Measurements from ENCODE around the gene SLC5A8.
"Not testable (repeated sequence)": the region's sequence is repeated elsewhere in the genome, so short reads cannot be mapped to it uniquely, and the experiment has no call there.

The SLC5A8 gene

DNA sequence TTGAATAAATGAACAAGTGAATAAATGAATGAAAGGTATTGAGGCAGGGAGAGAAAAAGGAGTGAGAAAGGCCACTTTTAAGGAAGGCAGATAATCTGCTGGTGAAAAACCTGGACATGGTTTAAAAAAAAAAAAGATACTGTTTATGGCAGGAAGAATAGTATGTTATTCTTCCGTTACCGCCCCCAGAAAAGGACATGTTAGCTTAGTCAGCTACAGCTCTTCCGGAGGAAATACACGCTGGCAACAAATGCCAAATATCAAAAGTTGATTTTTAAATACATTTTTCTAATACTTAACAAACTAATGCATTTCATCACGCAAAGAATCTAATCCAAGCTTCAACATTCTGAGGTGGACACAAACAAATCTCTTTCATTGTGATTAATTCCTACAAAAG lies 43.2 kb downstream of the SLC5A8 start:
- no peak for DNase-seq

DNA sequence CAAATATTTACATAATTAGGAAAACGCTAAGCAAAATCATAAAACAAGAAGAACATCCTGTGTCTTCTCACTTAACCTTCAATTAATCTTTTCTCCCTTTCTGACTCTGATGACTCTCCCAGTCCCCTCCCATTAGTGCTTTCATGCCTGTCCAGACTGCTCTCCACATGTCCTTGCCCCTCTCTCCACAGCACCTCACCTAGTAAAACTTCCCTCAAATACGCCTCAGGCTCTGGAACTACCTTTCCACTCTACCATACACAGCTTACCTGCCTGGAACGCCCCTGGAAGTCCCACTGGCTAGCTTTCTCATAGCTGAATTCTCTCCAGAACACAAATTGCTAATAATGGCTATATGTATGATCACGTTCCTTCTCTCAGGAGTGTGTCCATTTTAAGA lies 44.7 kb downstream of the SLC5A8 start:
- no peak for DNase-seq

DNA sequence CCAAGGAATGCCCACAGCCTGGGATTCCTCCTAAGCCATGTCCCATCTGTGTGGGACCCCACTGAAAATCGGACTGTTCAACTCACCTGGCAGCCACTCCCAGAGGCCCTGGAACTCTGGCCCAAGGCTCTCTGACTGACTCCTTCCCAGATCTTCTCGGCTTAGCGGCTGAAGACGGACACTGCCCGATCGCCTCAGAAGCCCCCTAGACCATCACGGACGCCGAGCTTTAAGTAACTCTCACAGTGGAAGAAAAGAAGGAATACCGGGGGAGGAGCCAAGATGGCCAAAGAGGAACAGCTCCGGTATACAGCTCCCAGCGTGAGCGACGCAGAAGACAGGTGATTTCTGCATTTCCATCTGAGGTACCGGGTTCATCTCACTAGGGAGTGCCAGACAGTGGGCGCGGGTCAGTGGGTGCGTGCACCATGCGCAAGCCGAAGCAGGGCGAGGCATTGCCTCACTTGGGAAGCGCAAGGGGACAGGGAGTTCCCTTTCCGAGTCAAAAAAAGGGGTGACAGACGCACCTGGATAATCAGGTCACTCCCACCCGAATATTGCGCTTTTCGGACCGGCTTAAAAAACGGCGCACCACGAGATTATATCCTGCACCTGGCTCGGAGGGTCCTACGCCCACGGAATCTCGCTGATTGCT lies 64.1 kb downstream of the SLC5A8 start:
- DNase-seq: not testable (repeated sequence)

DNA sequence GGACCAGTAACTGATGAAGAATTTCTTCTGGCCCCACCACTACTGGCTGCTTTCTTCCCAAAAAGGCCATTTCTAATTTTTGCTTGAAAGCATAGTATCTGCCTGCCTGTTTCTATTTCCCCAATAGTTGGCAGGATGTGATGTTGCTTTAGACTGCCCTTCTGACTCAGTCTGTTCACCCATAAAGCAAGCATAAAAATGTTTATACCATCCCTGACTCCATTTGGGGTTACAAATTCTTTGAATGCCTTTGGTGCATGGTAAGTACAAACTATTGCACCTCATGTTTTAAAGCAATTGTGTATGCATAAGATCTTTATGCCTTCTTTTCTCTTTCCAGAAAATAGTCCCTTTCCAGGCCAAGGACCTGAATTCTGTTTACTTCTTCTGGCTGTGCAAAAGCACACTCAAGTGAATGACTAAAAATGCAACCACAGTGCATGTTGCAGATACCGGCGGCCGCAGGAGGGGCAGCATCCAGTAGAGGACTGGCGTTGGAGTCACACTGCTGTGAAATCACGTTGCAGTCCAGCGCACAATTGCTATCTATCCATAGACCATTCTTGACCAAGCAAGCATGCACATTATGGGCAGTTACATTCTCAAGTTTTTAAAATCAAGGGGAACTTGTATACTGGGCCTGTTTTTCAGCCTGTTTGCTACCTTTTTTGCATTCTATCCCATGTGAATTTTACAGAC lies 82.4 kb downstream of the SLC5A8 start:
- DNase-seq: no peak

DNA sequence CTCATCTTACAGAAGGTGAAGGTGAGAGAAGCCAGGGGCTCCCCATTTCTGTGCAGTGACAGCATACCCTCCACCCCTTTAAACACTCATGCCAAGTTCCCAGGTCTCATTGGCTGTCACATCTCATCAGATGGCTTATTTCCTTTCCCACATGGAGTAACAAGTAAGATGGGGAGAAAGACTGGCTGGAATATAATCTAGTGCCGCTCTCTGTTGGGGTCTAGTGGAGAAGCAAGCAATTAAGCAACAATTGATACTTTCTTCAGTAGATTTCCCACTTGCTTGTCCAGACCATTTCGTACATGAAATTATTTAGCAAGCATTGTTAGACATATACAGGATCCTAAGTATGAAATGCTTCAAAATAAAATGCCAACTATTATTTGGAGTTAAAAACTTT lies 92.2 kb downstream of the SLC5A8 start:
- DNase-seq: no peak

DNA sequence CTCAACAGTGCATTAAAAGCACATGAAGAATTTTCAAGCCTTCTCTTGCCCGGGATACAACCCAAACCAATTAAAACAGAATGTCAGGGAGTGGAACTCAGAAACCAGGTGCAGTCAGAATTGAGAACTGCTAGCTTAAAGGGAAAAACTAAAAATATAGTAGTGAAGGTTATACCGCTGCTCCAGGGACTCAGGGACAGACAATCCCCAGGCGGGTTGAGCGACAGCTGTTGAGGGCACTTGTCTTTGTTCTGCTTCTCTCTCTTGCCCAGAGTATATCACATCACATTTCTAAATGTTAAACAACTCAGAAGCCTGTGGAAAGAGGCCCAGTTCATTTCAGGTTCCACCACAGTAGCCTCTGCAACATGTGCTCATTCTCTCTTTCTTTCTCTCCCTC lies 93.1 kb downstream of the SLC5A8 start:
- DNase-seq: no peak

DNA sequence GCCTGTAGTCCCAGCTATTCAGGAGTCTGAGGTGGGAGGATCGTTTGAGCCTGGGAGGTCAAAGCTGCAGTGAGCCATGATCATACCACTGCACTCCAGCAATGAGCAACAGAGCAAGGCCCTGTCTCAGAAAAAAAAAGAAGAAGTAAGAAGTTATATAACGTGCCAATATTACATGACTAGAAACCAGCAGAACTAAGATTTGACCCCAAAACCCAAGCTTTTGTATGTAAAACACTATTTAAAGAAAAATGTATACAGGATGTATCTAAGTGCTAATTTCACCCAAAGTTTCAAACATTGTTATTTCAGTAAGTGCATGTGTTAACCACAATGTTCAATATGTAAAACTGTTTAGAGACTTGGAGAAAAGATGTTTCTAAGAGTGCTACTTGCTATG lies 94.7 kb downstream of the SLC5A8 start:
- DNase-seq: no peak

DNA sequence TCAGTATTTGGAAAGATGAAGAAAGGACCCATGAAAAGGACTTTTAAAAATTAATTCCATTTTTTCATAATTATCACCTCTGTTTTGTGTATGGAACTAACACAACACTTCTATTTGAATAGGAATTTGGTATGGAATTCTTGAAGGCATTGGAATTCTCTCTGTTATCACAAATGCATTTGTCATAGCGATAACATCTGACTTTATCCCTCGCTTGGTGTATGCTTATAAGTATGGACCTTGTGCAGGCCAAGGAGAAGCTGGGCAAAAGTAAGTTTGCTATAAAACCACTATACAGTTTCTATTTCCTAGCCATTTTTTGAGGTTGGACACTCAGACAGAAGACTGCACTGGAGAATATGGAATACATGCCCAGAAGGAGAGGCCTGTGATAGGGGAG lies 98.6 kb downstream of the SLC5A8 start:
- no peak for DNase-seq

DNA sequence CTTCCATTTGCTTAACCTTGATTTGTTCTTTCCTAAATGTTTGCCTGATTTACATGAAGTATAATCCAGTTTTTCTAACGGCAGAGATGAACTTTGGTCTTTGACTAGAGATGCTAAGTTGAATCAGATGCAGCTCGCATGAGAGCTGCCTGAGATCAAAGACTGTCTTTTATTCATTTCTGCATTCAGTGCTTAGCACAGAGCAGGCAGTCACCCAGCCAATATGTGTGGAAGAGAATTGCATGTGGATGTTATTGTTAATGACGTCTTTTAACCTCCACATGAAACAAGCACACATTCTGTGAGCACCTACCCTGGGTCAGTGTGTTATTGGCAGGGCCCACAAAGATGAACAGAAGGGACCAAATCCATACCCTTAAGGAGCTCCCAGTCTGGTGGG lies 99.2 kb downstream of the SLC5A8 start:
- no peak for DNase-seq

DNA sequence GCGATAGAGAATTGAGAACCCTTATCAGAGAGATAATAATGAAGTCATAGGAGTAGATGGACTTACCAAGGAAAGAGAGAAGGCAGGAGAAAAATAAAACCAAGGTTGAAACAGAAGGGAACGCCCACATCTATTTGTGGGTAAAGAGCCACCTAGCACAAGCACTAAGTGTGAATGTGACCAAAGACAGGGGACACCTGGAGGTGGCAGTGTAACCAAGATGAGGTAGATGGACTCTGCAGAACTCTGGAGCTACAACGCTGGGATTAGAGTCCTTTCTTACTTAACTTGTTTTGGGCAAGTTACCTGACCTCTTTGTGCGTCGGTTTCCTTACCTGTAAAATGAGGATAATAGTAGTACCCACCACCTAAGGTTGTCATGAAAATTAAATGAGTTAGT lies 101.9 kb downstream of the SLC5A8 start:
- no peak for DNase-seq

DNA sequence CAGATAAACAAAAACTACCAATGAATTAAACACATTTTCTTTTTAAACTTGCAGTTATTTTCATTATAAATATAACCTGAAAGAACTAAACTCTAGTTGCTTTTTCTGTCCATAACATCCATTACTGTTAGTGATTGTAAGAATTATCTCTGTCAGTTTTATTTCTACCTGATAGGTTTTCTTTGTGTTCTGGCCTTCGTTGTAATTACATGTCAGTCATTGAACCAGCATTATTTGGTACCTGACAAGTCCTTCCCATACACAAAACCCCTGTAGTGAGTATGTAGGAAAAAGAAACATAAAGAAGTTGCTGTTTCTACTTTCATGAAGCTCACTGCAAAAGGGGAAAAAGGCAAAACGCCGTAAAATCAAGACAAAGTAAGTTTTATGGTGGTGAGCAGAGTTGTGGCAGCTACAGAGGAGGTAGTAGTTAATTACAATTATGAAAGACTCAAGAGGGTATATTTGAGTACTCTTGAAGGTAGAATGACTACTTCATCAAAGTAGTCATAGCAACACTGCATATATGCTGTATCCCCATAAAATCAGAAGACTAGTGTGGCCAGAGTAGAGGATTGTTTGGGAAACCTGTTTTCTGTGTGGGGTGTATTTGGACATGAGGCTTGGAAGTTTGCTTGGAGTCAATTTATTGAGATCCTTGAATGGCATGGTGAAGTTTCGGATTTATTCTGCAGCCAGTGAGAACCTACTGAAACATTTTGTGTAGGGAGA lies 102.8 kb downstream of the SLC5A8 start:
- no peak for DNase-seq
